GM18505 (cell line): ENCODE results near the gene ZSWIM5.
"Not testable (repeated sequence)": the region's sequence is repeated elsewhere in the genome, so short reads cannot be mapped to it uniquely, and the experiment has no call there.

Experiments used
- ATAC-seq: cut with Tn5 transposase; IDR thresholded peaks from one replicate; pipeline ENCODE4 v1.9.1; 2021; ENCODE audit not compliant: unreplicated experiment
- POLR2A ChIP-seq: IDR thresholded peaks from 4 replicates; pipeline ENCODE4 v1.6.1; 2011; ENCODE audit warnings: borderline replicate concordance; ENCODE audit not compliant: insufficient read depth, insufficient read length; ENCODE audit errors: extremely low read depth

ZSWIM5 gene

GRCh38 chr1:45141247-45142003 is 65.0 kb downstream of the ZSWIM5 start:
- TF ChIP-seq POLR2A: no peak
- ATAC-seq: no peak

GRCh38 chr1:45136984-45137383 is 69.4 kb downstream of the ZSWIM5 start:
- TF ChIP-seq POLR2A: no peak
- ATAC-seq: no peak

- no peak for ATAC-seq
- no peak for TF ChIP-seq POLR2A
These were observed 71.1 kb downstream of the ZSWIM5 start for GRCh38 chr1:45135316-45135715.

GRCh38 chr1:45134461-45134873 is 71.9 kb downstream of the ZSWIM5 start:
- no peak for ATAC-seq
- TF ChIP-seq POLR2A: no peak

GRCh38 chr1:45132719-45133118 is 73.7 kb downstream of the ZSWIM5 start:
- not testable (repeated sequence) for ATAC-seq

- ATAC-seq: no peak
- no peak for TF ChIP-seq POLR2A
These were observed 83.0 kb downstream of the ZSWIM5 start for GRCh38 chr1:45123358-45123757.

- no peak for TF ChIP-seq POLR2A
- no peak for ATAC-seq
These were observed 83.7 kb downstream of the ZSWIM5 start for GRCh38 chr1:45122724-45123123.

GRCh38 chr1:45117766-45118165 is 88.6 kb downstream of the ZSWIM5 start:
- no peak for TF ChIP-seq POLR2A
- no peak for ATAC-seq

GRCh38 chr1:45116820-45117219 is 89.6 kb downstream of the ZSWIM5 start:
- TF ChIP-seq POLR2A: no peak
- ATAC-seq: no peak

- no peak for TF ChIP-seq POLR2A
These were observed 90.1 kb downstream of the ZSWIM5 start for GRCh38 chr1:45116340-45116739.

GRCh38 chr1:45115198-45115597 is 91.2 kb downstream of the ZSWIM5 start:
- not testable (repeated sequence) for ATAC-seq

More at GRCh38 chr1:45116340-45116739, 90.1 kb downstream of the ZSWIM5 start:
- no peak for ATAC-seq

- no peak for ATAC-seq
- TF ChIP-seq POLR2A: no peak
These were observed 93.7 kb downstream of the ZSWIM5 start for GRCh38 chr1:45112661-45113060.

- TF ChIP-seq POLR2A: no peak
- no peak for ATAC-seq
These were observed 95.2 kb downstream of the ZSWIM5 start for GRCh38 chr1:45111239-45111638.

GRCh38 chr1:45107782-45108181 is 98.6 kb downstream of the ZSWIM5 start:
- no peak for TF ChIP-seq POLR2A
- no peak for ATAC-seq

GRCh38 chr1:45106864-45107263 is 99.5 kb downstream of the ZSWIM5 start:
- ATAC-seq: not testable (repeated sequence)

- ATAC-seq: not testable (repeated sequence)
These were observed 100.3 kb downstream of the ZSWIM5 start for GRCh38 chr1:45106156-45106545.

- ATAC-seq: not testable (repeated sequence)
These were observed 100.8 kb downstream of the ZSWIM5 start for GRCh38 chr1:45105486-45106155.
